ENCODE results near the gene CEND1. TPM values are rescaled to one million over a fixed set of nuclear protein-coding genes. Genes with fewer than 3 reads are reported as not detected.

Gene CEND1
- total RNA-seq, 1 donor from 2014 or later: not detected

DNA sequence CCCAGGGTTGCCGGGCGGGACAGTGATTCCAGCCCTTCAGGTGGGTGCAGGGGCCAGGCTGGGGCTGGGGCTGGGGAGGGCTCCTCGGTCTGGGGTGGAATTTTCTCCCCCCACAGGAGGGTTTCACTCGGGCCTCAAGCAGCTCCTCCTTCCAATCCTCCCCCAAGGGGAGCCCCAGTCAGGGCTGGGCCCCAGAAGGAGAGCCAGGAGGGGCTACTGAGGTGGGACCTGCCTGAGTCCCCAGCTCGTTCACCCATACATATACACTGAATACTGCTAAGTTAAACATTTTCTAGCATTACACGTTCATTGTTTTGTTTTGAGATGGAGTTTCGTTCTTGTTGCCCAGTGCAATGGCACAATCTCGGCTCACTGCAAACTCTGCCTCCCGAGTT is 36.3 kb upstream of the CEND1 start:
- intact Hi-C loops (cut with DNase I): no loop called here
- Histone ChIP-seq H3K27ac (peak overlapping the region; percentile 78), H3K4me3 (peak overlapping the region; percentile 54), H3K27me3 (peaks cover 9% of the 10 kb centered on the region), H3K4me1 (peaks cover 68% of the 10 kb centered on the region), H3K36me3 (peaks cover 34% of the 10 kb centered on the region), H3K9me3 (no peaks in the 10 kb centered on the region)
- ATAC-seq (no peak), DNase-seq (no peak)
- TF ChIP-seq, protein P1, sequence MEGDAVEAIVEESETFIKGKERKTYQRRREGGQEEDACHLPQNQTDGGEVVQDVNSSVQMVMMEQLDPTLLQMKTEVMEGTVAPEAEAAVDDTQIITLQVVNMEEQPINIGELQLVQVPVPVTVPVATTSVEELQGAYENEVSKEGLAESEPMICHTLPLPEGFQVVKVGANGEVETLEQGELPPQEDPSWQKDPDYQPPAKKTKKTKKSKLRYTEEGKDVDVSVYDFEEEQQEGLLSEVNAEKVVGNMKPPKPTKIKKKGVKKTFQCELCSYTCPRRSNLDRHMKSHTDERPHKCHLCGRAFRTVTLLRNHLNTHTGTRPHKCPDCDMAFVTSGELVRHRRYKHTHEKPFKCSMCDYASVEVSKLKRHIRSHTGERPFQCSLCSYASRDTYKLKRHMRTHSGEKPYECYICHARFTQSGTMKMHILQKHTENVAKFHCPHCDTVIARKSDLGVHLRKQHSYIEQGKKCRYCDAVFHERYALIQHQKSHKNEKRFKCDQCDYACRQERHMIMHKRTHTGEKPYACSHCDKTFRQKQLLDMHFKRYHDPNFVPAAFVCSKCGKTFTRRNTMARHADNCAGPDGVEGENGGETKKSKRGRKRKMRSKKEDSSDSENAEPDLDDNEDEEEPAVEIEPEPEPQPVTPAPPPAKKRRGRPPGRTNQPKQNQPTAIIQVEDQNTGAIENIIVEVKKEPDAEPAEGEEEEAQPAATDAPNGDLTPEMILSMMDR (IDR thresholded peaks at IDR 0.05): no peak

DNA sequence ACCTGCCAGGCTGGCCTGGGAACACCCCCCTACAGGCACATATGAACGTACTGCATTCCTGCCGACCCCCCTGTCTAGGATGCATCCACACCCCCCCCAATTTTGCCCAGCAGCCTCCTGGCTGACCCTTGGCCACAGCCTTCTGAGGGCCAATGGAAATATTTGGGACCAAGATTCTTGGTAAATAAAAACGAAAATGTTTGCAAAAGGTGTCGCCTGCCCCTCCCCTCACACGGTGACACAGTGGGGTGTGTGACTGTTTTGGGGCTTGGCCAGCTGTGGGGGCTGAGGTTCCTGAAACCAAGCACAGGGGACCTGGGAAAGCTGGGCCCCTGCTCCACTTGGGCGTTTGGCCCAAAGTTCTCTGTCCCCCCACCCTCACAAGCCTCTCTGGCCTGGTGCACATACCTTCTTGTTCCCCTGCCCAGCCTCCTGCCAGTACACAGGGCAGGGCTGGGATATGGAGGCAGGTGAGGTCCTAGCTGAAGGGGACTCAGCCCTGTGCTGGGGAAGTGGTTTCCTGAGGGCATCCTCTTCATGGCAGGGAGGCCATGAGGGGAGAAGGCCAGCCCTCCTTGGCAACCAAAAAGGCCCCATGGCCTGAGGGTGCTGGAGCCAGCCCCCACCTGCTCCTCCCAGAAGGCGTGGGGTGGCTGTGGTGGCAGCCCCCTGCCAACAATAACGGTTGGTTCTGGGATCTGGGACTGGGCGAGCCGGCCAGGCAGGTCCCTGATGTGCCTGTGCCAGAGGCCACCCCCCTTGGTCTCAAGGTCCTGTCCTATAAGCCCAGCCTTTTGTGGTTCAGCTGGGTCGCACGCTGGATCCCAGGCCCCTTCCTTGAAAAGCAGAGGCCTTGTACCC is 35.7 kb upstream of the CEND1 start:
- TF ChIP-seq, protein P1 (IDR thresholded peaks at IDR 0.05): no peak
- Histone ChIP-seq H3K4me3 (no peak overlapping the region), H3K9me3 (no peaks in the 10 kb centered on the region), H3K4me1 (peaks cover 68% of the 10 kb centered on the region), H3K36me3 (peaks cover 34% of the 10 kb centered on the region), H3K27me3 (peaks cover 3% of the 10 kb centered on the region), H3K27ac (peak overlapping the region; percentile 78)
- intact Hi-C loops (cut with DNase I): no loop called here
- no peak for DNase-seq
- no peak for ATAC-seq

DNA sequence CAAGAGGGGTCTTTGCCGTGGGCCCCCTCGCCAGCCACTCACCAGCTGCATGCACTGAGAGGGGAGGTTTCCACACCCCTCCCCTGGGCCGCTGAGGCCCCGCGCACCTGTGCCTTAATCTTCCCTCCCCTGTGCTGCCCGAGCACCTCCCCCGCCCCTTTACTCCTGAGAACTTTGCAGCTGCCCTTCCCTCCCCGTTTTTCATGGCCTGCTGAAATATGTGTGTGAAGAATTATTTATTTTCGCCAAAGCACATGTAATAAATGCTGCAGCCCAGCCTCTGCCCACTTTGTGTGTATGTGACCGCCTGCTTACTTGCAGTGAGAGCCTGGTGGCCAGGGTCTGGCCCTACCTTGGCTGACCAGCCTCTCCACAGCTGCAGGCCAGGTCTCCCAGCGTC is 35.1 kb upstream of the CEND1 start:
- Histone ChIP-seq H3K27ac (no peak overlapping the region), H3K4me1 (peaks cover 65% of the 10 kb centered on the region), H3K36me3 (peaks cover 34% of the 10 kb centered on the region), H3K9me3 (no peaks in the 10 kb centered on the region), H3K4me3 (no peak overlapping the region), H3K27me3 (no peaks in the 10 kb centered on the region)
- TF ChIP-seq, protein P1 (IDR thresholded peaks at IDR 0.05): no peak
- no peak for DNase-seq
- ATAC-seq: no peak
- intact Hi-C loops (cut with DNase I): no loop called here

DNA sequence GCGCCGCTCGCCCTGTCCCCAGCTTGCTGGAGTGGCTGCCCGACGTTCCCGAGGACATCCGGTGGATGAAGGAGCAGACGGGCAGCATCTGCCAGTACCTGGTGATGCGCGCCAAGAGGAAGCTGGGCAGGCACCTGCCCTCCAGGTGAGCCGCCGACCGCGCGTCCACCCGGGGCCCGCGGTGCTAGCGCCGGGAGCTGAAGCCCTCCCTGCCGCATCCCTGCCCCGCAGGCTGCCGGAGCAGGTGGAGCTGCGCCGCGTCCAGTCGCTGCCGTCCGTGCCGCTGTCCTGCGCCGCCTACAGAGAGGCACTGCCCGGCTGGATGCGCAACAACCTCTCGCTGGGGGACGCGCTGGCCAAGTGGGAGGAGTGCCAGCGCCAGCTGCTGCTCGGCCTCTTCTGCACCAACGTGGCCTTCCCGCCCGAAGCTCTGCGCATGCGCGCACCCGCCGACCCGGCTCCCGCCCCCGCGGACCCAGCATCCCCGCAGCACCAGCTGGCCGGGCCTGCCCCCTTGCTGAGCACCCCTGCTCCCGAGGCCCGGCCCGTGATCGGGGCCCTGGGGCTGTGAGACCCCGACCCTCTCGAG is 34.5 kb upstream of the CEND1 start:
- intact Hi-C loops (cut with DNase I): no loop called here
- H3K4me3 ChIP-seq: no peak overlapping the region
- DNase-seq (no peak), ATAC-seq (no peak)
- TF ChIP-seq, protein P1 (IDR thresholded peaks at IDR 0.05): no peak
- H3K9me3 ChIP-seq: no peaks in the 10 kb centered on the region
- no peak overlapping the region for H3K27ac ChIP-seq
- no peaks in the 10 kb centered on the region for H3K27me3 ChIP-seq
- H3K4me1 ChIP-seq: peaks cover 60% of the 10 kb centered on the region
- peaks cover 34% of the 10 kb centered on the region for H3K36me3 ChIP-seq

DNA sequence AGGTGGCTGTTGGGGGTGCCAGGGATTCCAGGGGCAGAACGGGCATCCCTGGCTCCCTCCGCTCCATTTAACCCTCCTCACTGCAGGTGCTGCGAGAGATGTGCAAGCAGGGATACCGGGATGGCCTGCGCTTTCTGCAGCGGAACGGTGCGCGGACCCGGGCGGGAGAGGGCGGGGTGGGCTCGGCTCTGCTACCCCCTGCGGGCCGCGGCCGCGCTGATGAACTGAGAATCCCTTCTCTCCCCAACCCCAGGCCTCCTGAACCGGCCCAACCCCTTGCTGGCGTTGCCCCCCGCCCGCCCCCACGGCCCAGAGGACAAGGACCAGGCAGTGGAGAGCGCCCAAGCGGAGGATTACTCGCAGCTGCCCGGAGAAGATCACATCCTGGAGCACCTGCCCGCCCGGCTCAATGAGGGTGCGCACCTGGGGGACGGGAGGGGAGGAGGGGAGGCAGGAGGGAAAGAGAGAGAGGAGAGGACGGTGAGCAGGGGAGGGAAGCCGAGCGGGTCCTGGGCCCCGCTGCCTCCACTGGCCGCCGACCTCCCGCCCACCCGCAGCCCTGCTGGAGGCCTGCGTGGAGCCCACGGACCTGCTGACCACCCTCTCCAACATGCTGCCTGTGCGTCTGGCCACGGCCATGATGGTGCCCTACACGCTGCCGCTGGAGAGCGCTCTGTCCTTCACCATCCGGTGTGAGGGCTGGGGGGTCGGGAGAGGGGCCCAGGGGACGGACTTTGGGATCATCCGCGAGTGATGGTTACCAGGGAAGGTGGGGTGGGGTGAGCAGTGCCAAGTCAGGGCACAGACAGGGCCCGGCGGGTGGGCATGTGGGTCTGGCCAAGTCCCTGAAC is 33.8 kb upstream of the CEND1 start:
- Histone ChIP-seq H3K4me3 (no peak overlapping the region), H3K27ac (no peak overlapping the region), H3K4me1 (peaks cover 52% of the 10 kb centered on the region), H3K36me3 (peaks cover 34% of the 10 kb centered on the region), H3K9me3 (no peaks in the 10 kb centered on the region), H3K27me3 (no peaks in the 10 kb centered on the region)
- DNase-seq: no peak
- TF ChIP-seq, protein P1 (IDR thresholded peaks at IDR 0.05): no peak
- no peak for ATAC-seq
- intact Hi-C loops (cut with DNase I): no loop called here
